GM23338 (cell line): ENCODE measurements around the gene PROCA1. TPM values are rescaled to one million over a fixed set of nuclear protein-coding genes. Genes with fewer than 3 reads are reported as not detected.
"Not testable (repeated sequence)": the region's sequence is repeated elsewhere in the genome, so short reads cannot be mapped to it uniquely, and the experiment has no call there.

Experiments used
- ATAC-seq: fragments of 200-7000 bp; cut with Tn5 transposase; 3 replicates; pipeline ENCODE4 v1.9.1; 2020
- DNase-seq: peaks from one replicate; pipeline ENCODE4 v3.0.0-alpha.2; 2015; ENCODE audit warnings: low spot score
- H2AFZ ChIP-seq: fragments of 200-600 bp; sonication (generic); 2 replicates; pipeline ENCODE4 v1.8.0; 2016; ENCODE audit warnings: antibody characterized with exemption, mild to moderate bottlenecking, moderate library complexity
- H3F3A ChIP-seq: fragments of 200-600 bp; sonication (generic); replicated peaks from 2 replicates; pipeline ENCODE4 v1.8.0; 2017; ENCODE audit warnings: antibody characterized with exemption, mixed run types, low read depth
- H3K27ac ChIP-seq: fragments of 200-600 bp; sonication (generic); 2 replicates; pipeline ENCODE4 v1.6.1; 2016; ENCODE audit warnings: low read depth
- H3K27me3 ChIP-seq: fragments of 200-600 bp; sonication (generic); 2 replicates; pipeline ENCODE4 v1.8.0; 2016; ENCODE audit warnings: mild to moderate bottlenecking, mixed run types, moderate library complexity; ENCODE audit not compliant: insufficient read depth
- H3K36me3 ChIP-seq: fragments of 200-600 bp; sonication (generic); 2 replicates; pipeline ENCODE4 v1.8.0; 2016; ENCODE audit warnings: mild to moderate bottlenecking; ENCODE audit not compliant: insufficient read depth
- H3K4me1 ChIP-seq: fragments of 200-600 bp; sonication (generic); 2 replicates; pipeline ENCODE4 v1.8.0; 2016; ENCODE audit warnings: mild to moderate bottlenecking, moderate library complexity; ENCODE audit not compliant: insufficient read depth
- H3K4me2 ChIP-seq: fragments of 200-600 bp; sonication (generic); 2 replicates; pipeline ENCODE4 v1.7.1; 2017; ENCODE audit warnings: mixed run types
- H3K4me3 ChIP-seq: fragments of 200-600 bp; sonication (generic); 2 replicates; pipeline ENCODE4 v1.6.1; 2016; ENCODE audit warnings: mixed run types
- H3K79me2 ChIP-seq: fragments of 200-600 bp; sonication (generic); replicated peaks from 2 replicates; pipeline ENCODE4 v1.8.0; 2017; ENCODE audit warnings: mild to moderate bottlenecking; ENCODE audit not compliant: insufficient read depth
- H3K9me2 ChIP-seq: fragments of 200-600 bp; sonication (generic); 2 replicates; pipeline ENCODE4 v1.8.0; 2017; ENCODE audit not compliant: insufficient read depth
- H4K20me1 ChIP-seq: fragments of 200-600 bp; sonication (generic); replicated peaks from 2 replicates; pipeline ENCODE4 v1.8.0; 2017; ENCODE audit warnings: mild to moderate bottlenecking; ENCODE audit not compliant: insufficient read depth
- H3K27ac Mint-ChIP-seq: 2 replicates; pipeline ENCODE4 v1.8.0; 2020; ENCODE audit warnings: inconsistent platforms, mild to moderate bottlenecking, moderate library complexity, mixed read lengths
- H3K27me3 Mint-ChIP-seq: 3 replicates; pipeline ENCODE4 v1.8.0; 2022; ENCODE audit warnings: low read depth, mild to moderate bottlenecking, moderate library complexity, mixed read lengths, inconsistent platforms; ENCODE audit not compliant: insufficient read depth, poor library complexity
- H3K36me3 Mint-ChIP-seq: 3 replicates; pipeline ENCODE4 v1.8.0; 2021; ENCODE audit warnings: low read depth, mild to moderate bottlenecking, inconsistent platforms, moderate library complexity, mixed read lengths
- H3K4me1 Mint-ChIP-seq: 3 replicates; pipeline ENCODE4 v1.8.0; 2020; ENCODE audit warnings: mild to moderate bottlenecking, inconsistent platforms, mixed read lengths
- H3K4me3 Mint-ChIP-seq: 3 replicates; pipeline ENCODE4 v1.8.0; 2021; ENCODE audit warnings: moderate library complexity, mild to moderate bottlenecking, inconsistent platforms, mixed read lengths
- H3K9me3 Mint-ChIP-seq: 3 replicates; pipeline ENCODE4 v1.8.0; 2020; ENCODE audit warnings: moderate library complexity, mild to moderate bottlenecking, inconsistent platforms, mixed read lengths
- polyA plus RNA-seq: library from polyadenylated mRNA; unstranded; fragments of >200 nt; fragmentation: Nextera tagmentation; extraction: Ambion mirVana; gene quantifications from 2 replicates; pipeline ENCODE4 v1.2.1, GENCODE V29; 2016
- total RNA-seq: library from RNA; depleted of rRNA; stranded (reverse); fragments of >200 nt; shearing (Covaris generic); gene quantifications from 2 replicates; pipeline ENCODE4 v1.2.3, GENCODE V29; 2014
- TF ChIP-seq, protein P1 (sequence below): fragments of 250-450 bp; sonication (Bioruptor Pico); IDR thresholded peaks from 2 replicates; pipeline ENCODE4 v1.5.0; 2020; ENCODE audit warnings: mild to moderate bottlenecking, moderate library complexity

Gene PROCA1
- total and polyA plus RNA-seq, 2 experiments from 2014 or later, result 11.3 to 14.4 TPM

- TF ChIP-seq, protein P1, sequence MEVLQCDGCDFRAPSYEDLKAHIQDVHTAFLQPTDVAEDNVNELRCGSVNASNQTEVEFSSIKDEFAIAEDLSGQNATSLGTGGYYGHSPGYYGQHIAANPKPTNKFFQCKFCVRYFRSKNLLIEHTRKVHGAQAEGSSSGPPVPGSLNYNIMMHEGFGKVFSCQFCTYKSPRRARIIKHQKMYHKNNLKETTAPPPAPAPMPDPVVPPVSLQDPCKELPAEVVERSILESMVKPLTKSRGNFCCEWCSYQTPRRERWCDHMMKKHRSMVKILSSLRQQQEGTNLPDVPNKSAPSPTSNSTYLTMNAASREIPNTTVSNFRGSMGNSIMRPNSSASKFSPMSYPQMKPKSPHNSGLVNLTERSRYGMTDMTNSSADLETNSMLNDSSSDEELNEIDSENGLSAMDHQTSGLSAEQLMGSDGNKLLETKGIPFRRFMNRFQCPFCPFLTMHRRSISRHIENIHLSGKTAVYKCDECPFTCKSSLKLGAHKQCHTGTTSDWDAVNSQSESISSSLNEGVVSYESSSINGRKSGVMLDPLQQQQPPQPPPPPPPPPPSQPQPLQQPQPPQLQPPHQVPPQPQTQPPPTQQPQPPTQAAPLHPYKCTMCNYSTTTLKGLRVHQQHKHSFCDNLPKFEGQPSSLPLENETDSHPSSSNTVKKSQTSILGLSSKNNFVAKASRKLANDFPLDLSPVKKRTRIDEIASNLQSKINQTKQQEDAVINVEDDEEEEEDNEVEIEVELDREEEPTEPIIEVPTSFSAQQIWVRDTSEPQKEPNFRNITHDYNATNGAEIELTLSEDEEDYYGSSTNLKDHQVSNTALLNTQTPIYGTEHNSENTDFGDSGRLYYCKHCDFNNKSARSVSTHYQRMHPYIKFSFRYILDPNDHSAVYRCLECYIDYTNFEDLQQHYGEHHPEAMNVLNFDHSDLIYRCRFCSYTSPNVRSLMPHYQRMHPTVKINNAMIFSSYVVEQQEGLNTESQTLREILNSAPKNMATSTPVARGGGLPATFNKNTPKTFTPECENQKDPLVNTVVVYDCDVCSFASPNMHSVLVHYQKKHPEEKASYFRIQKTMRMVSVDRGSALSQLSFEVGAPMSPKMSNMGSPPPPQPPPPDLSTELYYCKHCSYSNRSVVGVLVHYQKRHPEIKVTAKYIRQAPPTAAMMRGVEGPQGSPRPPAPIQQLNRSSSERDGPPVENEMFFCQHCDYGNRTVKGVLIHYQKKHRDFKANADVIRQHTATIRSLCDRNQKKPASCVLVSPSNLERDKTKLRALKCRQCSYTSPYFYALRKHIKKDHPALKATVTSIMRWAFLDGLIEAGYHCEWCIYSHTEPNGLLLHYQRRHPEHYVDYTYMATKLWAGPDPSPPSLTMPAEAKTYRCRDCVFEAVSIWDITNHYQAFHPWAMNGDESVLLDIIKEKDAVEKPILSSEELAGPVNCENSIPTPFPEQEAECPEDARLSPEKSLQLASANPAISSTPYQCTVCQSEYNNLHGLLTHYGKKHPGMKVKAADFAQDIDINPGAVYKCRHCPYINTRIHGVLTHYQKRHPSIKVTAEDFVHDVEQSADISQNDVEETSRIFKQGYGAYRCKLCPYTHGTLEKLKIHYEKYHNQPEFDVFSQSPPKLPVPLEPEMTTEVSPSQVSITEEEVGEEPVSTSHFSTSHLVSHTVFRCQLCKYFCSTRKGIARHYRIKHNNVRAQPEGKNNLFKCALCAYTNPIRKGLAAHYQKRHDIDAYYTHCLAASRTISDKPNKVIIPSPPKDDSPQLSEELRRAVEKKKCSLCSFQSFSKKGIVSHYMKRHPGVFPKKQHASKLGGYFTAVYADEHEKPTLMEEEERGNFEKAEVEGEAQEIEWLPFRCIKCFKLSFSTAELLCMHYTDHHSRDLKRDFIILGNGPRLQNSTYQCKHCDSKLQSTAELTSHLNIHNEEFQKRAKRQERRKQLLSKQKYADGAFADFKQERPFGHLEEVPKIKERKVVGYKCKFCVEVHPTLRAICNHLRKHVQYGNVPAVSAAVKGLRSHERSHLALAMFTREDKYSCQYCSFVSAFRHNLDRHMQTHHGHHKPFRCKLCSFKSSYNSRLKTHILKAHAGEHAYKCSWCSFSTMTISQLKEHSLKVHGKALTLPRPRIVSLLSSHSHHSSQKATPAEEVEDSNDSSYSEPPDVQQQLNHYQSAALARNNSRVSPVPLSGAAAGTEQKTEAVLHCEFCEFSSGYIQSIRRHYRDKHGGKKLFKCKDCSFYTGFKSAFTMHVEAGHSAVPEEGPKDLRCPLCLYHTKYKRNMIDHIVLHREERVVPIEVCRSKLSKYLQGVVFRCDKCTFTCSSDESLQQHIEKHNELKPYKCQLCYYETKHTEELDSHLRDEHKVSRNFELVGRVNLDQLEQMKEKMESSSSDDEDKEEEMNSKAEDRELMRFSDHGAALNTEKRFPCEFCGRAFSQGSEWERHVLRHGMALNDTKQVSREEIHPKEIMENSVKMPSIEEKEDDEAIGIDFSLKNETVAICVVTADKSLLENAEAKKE (CRISPR knock-in tag), result no peak
These were observed 12.9 kb upstream of the PROCA1 start (continued) for GRCh38 chr17:28724500-28725165.

- H3K9me2 ChIP-seq, H2AFZ ChIP-seq, DNase-seq, ATAC-seq, H3K9me3 Mint-ChIP-seq, H3K27me3 ChIP-seq: not testable (repeated sequence)
- H3K4me2 ChIP-seq, result peak overlapping the region; percentile 98
- peaks cover 45% of the 10 kb centered on the region for H3K27me3 Mint-ChIP-seq
- H4K20me1 ChIP-seq, result peaks cover 33% of the 10 kb centered on the region
- H3K4me1 Mint-ChIP-seq, result peaks cover 48% of the 10 kb centered on the region
- H3K4me3 ChIP-seq, result peak overlapping the region; percentile 98
- H3K36me3 ChIP-seq, result peaks cover 39% of the 10 kb centered on the region
- peaks cover 35% of the 10 kb centered on the region for H3K79me2 ChIP-seq
- H3K36me3 Mint-ChIP-seq, result peaks cover 58% of the 10 kb centered on the region
- peak overlapping the region; percentile 89 for H3K4me3 Mint-ChIP-seq
- peaks cover 65% of the 10 kb centered on the region for H3F3A ChIP-seq
- H3K4me1 ChIP-seq, result peaks cover 39% of the 10 kb centered on the region
- peak overlapping the region; percentile 95 for H3K27ac ChIP-seq
- H3K27ac Mint-ChIP-seq, result peak overlapping the region; percentile 37; the same call in 1 of the 2 replicates
These were observed 12.3 kb upstream of the PROCA1 start for GRCh38 chr17:28723836-28724499.
